ENCODE data around the gene GALNTL6. TPM values are rescaled to one million over a fixed set of nuclear protein-coding genes. Genes with fewer than 3 reads are reported as not detected.

The GALNTL6 gene
- polyA plus RNA-seq, 1 donor from 2014 or later: 14.9 TPM

DNA sequence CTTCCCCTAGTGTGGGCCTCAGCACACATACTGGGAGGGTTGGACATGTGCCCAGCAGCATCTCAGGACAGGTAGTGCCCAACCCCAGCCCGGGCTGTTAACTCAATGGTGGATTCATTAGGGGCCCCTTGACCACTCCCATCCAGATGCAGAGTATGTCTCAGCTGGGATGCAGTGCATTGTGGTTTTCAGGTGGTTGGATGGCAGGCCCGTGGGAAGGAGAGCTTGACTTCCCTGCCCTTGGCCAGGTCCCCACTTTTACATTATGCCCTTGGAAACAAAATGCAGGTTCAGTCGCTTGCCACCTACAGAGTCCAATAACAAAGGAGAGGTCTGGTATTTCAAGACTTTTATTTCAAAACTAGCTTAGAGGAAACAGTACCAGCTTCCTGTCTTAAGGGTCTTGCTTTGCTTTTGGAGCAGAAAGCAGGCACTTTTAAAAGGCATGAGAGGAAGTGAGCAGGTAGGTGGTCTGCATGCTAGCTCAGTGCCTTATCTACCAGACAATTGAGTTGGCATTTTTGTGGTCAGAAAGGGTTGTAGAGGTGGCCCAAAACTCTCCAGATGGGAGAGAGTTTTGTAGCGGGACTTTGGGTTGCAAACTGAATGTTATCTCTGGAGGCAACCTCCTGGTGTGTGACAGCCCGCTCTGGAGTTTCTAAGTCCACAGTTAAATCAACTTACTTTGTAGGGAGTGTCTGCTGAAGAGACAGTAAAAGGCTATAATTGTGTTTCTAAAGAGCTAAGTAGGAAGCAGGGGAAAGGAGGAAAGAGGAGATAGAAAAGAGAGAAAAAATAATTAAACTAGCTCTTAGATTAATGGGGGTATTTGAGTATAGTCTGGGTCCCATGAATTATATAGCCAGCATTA lies 171.0 kb downstream of the GALNTL6 start:
- TF ChIP-seq MXI1 (conservative IDR thresholded peaks at IDR 0.05; ENCODE audit: poor library complexity, severe bottlenecking) (no peak), POLR2AphosphoS5 (IDR thresholded peaks at IDR 0.05) (no peak), EP300 (conservative IDR thresholded peaks at IDR 0.05; ENCODE audit: poor library complexity, severe bottlenecking) (no peak), CTCF (IDR thresholded peaks at IDR 0.05; ENCODE audit: poor library complexity, severe bottlenecking) (no peak), EZH2 (IDR thresholded peaks at IDR 0.05; ENCODE audit: borderline replicate concordance, insufficient read depth, low read length, poor library complexity, severe bottlenecking) (no peak)
- H2AFZ ChIP-seq (ENCODE audit: low read depth, low read length): no peak overlapping the region

DNA sequence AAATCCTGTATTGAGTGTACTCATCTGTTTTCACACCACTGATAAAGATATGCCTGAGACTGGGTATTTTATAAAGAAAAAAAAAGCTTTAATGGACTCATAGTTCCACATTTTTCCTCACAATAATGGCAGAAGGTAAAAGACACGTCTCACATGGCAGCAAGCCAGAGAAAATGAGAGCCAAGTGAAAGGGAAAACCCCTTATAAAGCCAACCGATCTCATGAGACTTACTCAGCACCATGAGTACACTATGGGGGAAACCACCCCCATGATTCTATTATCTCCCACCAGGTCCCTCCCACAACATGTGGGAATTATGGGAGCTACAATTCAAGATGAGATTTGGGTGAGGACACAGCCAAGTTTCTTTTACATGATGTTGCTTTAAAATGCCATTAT lies 171.9 kb downstream of the GALNTL6 start:
- Histone ChIP-seq H3K79me2 (replicated peaks; ENCODE audit: insufficient read depth, low read length) (no peaks in the 10 kb centered on the region), H3K27me3 (ENCODE audit: insufficient read depth, low read depth, low read length) (no peaks in the 10 kb centered on the region), H2AFZ (ENCODE audit: low read depth, low read length) (no peak overlapping the region), H3K36me3 (ENCODE audit: insufficient read depth, low read length) (no peaks in the 10 kb centered on the region), H3K4me2 (ENCODE audit: low read length) (no peak overlapping the region), H3K4me3 (ENCODE audit: low read length) (no peak overlapping the region), H3K9me2 (ENCODE audit: insufficient read depth, low read length) (no peaks in the 10 kb centered on the region), H3K9ac (ENCODE audit: low read length) (no peak overlapping the region), H3K27ac (ENCODE audit: low read length) (no peak overlapping the region), H3F3A (ENCODE audit: insufficient read depth, low read length, poor library complexity, severe bottlenecking) (no peaks in the 10 kb centered on the region), H4K20me1 (ENCODE audit: insufficient read depth) (no peaks in the 10 kb centered on the region), H3K9me3 (ENCODE audit: low read length) (no peaks in the 10 kb centered on the region)
- no peak for TF ChIP-seq EZH2 (IDR thresholded peaks at IDR 0.05; ENCODE audit: borderline replicate concordance, insufficient read depth, low read length, poor library complexity, severe bottlenecking)
- no peak for TF ChIP-seq CTCF (IDR thresholded peaks at IDR 0.05; ENCODE audit: poor library complexity, severe bottlenecking)
- no peak for TF ChIP-seq POLR2AphosphoS5 (IDR thresholded peaks at IDR 0.05)
- no peak for TF ChIP-seq MXI1 (conservative IDR thresholded peaks at IDR 0.05; ENCODE audit: poor library complexity, severe bottlenecking)
- TF ChIP-seq, protein P1, sequence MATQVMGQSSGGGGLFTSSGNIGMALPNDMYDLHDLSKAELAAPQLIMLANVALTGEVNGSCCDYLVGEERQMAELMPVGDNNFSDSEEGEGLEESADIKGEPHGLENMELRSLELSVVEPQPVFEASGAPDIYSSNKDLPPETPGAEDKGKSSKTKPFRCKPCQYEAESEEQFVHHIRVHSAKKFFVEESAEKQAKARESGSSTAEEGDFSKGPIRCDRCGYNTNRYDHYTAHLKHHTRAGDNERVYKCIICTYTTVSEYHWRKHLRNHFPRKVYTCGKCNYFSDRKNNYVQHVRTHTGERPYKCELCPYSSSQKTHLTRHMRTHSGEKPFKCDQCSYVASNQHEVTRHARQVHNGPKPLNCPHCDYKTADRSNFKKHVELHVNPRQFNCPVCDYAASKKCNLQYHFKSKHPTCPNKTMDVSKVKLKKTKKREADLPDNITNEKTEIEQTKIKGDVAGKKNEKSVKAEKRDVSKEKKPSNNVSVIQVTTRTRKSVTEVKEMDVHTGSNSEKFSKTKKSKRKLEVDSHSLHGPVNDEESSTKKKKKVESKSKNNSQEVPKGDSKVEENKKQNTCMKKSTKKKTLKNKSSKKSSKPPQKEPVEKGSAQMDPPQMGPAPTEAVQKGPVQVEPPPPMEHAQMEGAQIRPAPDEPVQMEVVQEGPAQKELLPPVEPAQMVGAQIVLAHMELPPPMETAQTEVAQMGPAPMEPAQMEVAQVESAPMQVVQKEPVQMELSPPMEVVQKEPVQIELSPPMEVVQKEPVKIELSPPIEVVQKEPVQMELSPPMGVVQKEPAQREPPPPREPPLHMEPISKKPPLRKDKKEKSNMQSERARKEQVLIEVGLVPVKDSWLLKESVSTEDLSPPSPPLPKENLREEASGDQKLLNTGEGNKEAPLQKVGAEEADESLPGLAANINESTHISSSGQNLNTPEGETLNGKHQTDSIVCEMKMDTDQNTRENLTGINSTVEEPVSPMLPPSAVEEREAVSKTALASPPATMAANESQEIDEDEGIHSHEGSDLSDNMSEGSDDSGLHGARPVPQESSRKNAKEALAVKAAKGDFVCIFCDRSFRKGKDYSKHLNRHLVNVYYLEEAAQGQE (IDR thresholded peaks at IDR 0.05; ENCODE audit: borderline replicate concordance): no peak
- no peak for TF ChIP-seq EP300 (conservative IDR thresholded peaks at IDR 0.05; ENCODE audit: poor library complexity, severe bottlenecking)
- TF ChIP-seq TAF1 (IDR thresholded peaks at IDR 0.05; ENCODE audit: low read depth): no peak
- TF ChIP-seq SMC3 (conservative IDR thresholded peaks at IDR 0.05; ENCODE audit: poor library complexity): no peak
- no peak for TF ChIP-seq RAD21 (conservative IDR thresholded peaks at IDR 0.05)

More for the DNA sequence above, 171.0 kb downstream of the GALNTL6 start:
- Histone ChIP-seq H3K4me3 (ENCODE audit: low read length) (no peak overlapping the region), H3K27ac (ENCODE audit: low read length) (no peak overlapping the region), H3K79me2 (replicated peaks; ENCODE audit: insufficient read depth, low read length) (no peaks in the 10 kb centered on the region), H3K9ac (ENCODE audit: low read length) (no peak overlapping the region), H4K20me1 (ENCODE audit: insufficient read depth) (no peaks in the 10 kb centered on the region), H3F3A (ENCODE audit: insufficient read depth, low read length, poor library complexity, severe bottlenecking) (no peaks in the 10 kb centered on the region), H3K9me2 (ENCODE audit: insufficient read depth, low read length) (no peaks in the 10 kb centered on the region), H3K27me3 (ENCODE audit: insufficient read depth, low read depth, low read length) (no peaks in the 10 kb centered on the region), H3K9me3 (ENCODE audit: low read length) (no peaks in the 10 kb centered on the region), H3K4me2 (ENCODE audit: low read length) (no peak overlapping the region), H3K36me3 (ENCODE audit: insufficient read depth, low read length) (no peaks in the 10 kb centered on the region)
